ENCODE data around the gene GPR82.

Gene GPR82

GRCh38 chrX:41684940-41685339 lies 39.0 kb upstream of the GPR82 start:
- whole genome bisulfite sequencing (ENCODE audit: extremely low coverage, insufficient coverage, insufficient read length) = 100% methylated on average over 1 of the region's 2 CpGs
- no peak overlapping the region for H2BK120ac ChIP-seq (ENCODE audit: insufficient read depth, low read length, poor library complexity)

DNA sequence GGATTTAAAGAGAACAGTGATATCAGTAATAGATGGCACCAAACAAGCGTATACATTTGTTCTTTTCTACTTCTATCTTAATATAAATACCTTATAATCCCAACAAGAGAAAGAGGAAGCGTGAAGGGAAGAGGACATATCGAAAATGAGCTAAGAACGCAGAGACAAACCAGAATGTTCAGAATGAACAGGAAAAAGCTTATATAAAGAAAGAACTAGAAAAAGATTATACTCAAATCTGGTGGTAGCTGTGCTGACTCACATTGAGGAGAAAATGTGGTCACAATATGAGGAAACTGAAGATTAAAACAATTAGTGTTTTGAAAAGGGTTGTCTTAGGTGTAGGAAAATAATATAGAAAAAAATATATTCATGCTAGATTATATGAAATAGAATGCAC lies 37.2 kb upstream of the GPR82 start:
- WGBS (ENCODE audit: extremely low coverage, insufficient coverage, insufficient read length) = no CpG with 5 or more reads among the region's 4 CpGs
- Histone ChIP-seq H3K27me3 (ENCODE audit: insufficient read depth, low read length) (no peaks in the 10 kb centered on the region), H3K14ac (ENCODE audit: low read length) (no peak overlapping the region), H3K27ac (ENCODE audit: low read depth, low read length) (no peak overlapping the region), H2AFZ (ENCODE audit: insufficient read depth, low read length, poor library complexity) (no peak overlapping the region), H4K12ac (ENCODE audit: low read depth, low read length) (no peak overlapping the region), H3K4me3 (ENCODE audit: low read depth, low read length) (no peak overlapping the region), H3K4me2 (ENCODE audit: low read length) (no peak overlapping the region), H3K36me3 (ENCODE audit: control insufficient read depth in 1 of 2, insufficient read depth in 2 of 2, low read length in 2 of 2) (no peaks in the 10 kb centered on the region), H2BK120ac (ENCODE audit: insufficient read depth, low read length, poor library complexity) (no peak overlapping the region), H3K4ac (ENCODE audit: low read depth, low read length) (no peak overlapping the region), H3K79me1 (ENCODE audit: low read length) (no peaks in the 10 kb centered on the region), H4K8ac (ENCODE audit: low read depth, low read length) (no peak overlapping the region), H4K91ac (ENCODE audit: low read depth, low read length) (no peak overlapping the region), H3K9me3 (ENCODE audit: insufficient read depth, low read depth, low read length) (no peaks in the 10 kb centered on the region), H3K18ac (ENCODE audit: low read length) (no peak overlapping the region), H3K79me2 (ENCODE audit: control insufficient read depth, insufficient read depth, low read length, poor library complexity) (no peaks in the 10 kb centered on the region), H3K4me1 (ENCODE audit: control insufficient read depth in 1 of 2, insufficient read depth in 2 of 2, low read length in 2 of 2) (no peaks in the 10 kb centered on the region), H2BK12ac (ENCODE audit: low read length) (no peak overlapping the region), H3K9ac (ENCODE audit: low read length) (no peak overlapping the region), H3K23ac (ENCODE audit: low read length) (no peak overlapping the region), H2BK5ac (ENCODE audit: low read depth, low read length, poor library complexity) (no peak overlapping the region), H2AK5ac (ENCODE audit: low read length) (no peak overlapping the region)
- no peak for DNase-seq

More at GRCh38 chrX:41684940-41685339, 39.0 kb upstream of the GPR82 start:
- Histone ChIP-seq H3K18ac (ENCODE audit: low read length) (no peak overlapping the region), H3K79me2 (ENCODE audit: control insufficient read depth, insufficient read depth, low read length, poor library complexity) (no peaks in the 10 kb centered on the region), H3K27ac (ENCODE audit: low read depth, low read length) (no peak overlapping the region), H2AFZ (ENCODE audit: insufficient read depth, low read length, poor library complexity) (no peak overlapping the region), H3K27me3 (ENCODE audit: insufficient read depth, low read length) (no peaks in the 10 kb centered on the region), H4K8ac (ENCODE audit: low read depth, low read length) (no peak overlapping the region), H2BK12ac (ENCODE audit: low read length) (no peak overlapping the region), H3K14ac (ENCODE audit: low read length) (no peak overlapping the region), H4K91ac (ENCODE audit: low read depth, low read length) (no peak overlapping the region), H3K4ac (ENCODE audit: low read depth, low read length) (no peak overlapping the region), H3K36me3 (ENCODE audit: control insufficient read depth in 1 of 2, insufficient read depth in 2 of 2, low read length in 2 of 2) (no peaks in the 10 kb centered on the region), H2BK5ac (ENCODE audit: low read depth, low read length, poor library complexity) (no peak overlapping the region), H2AK5ac (ENCODE audit: low read length) (no peak overlapping the region), H3K23ac (ENCODE audit: low read length) (no peak overlapping the region), H3K9me3 (ENCODE audit: insufficient read depth, low read depth, low read length) (no peaks in the 10 kb centered on the region), H3K4me2 (ENCODE audit: low read length) (no peak overlapping the region), H3K79me1 (ENCODE audit: low read length) (no peaks in the 10 kb centered on the region), H4K12ac (ENCODE audit: low read depth, low read length) (no peak overlapping the region), H3K4me1 (ENCODE audit: control insufficient read depth in 1 of 2, insufficient read depth in 2 of 2, low read length in 2 of 2) (no peaks in the 10 kb centered on the region), H3K4me3 (ENCODE audit: low read depth, low read length) (no peak overlapping the region), H3K9ac (ENCODE audit: low read length) (no peak overlapping the region)
- DNase-seq = no peak

- H3K4ac ChIP-seq (ENCODE audit: low read depth, low read length) = no peak overlapping the region
- H3K79me1 ChIP-seq (ENCODE audit: low read length) = no peaks in the 10 kb centered on the region
- no peak overlapping the region for H4K8ac ChIP-seq (ENCODE audit: low read depth, low read length)
- H3K36me3 ChIP-seq (ENCODE audit: control insufficient read depth in 1 of 2, insufficient read depth in 2 of 2, low read length in 2 of 2) = no peaks in the 10 kb centered on the region
- no peak overlapping the region for H3K18ac ChIP-seq (ENCODE audit: low read length)
- H4K12ac ChIP-seq (ENCODE audit: low read depth, low read length) = no peak overlapping the region
- no peak overlapping the region for H3K23ac ChIP-seq (ENCODE audit: low read length)
- no peak for DNase-seq
- no peaks in the 10 kb centered on the region for H3K4me1 ChIP-seq (ENCODE audit: control insufficient read depth in 1 of 2, insufficient read depth in 2 of 2, low read length in 2 of 2)
- no peak overlapping the region for H2BK12ac ChIP-seq (ENCODE audit: low read length)
- no peak overlapping the region for H3K9ac ChIP-seq (ENCODE audit: low read length)
- H2AFZ ChIP-seq (ENCODE audit: insufficient read depth, low read length, poor library complexity) = no peak overlapping the region
- H2AK5ac ChIP-seq (ENCODE audit: low read length) = no peak overlapping the region
- H3K9me3 ChIP-seq (ENCODE audit: insufficient read depth, low read depth, low read length) = no peaks in the 10 kb centered on the region
- no peak overlapping the region for H3K27ac ChIP-seq (ENCODE audit: low read depth, low read length)
- H3K4me2 ChIP-seq (ENCODE audit: low read length) = no peak overlapping the region
- no peak overlapping the region for H2BK5ac ChIP-seq (ENCODE audit: low read depth, low read length, poor library complexity)
- WGBS (ENCODE audit: extremely low coverage, insufficient coverage, insufficient read length) = no CpG with 5 or more reads among the region's 2 CpGs
- H3K14ac ChIP-seq (ENCODE audit: low read length) = no peak overlapping the region
- H3K4me3 ChIP-seq (ENCODE audit: low read depth, low read length) = no peak overlapping the region
- H2BK120ac ChIP-seq (ENCODE audit: insufficient read depth, low read length, poor library complexity) = no peak overlapping the region
- no peaks in the 10 kb centered on the region for H3K79me2 ChIP-seq (ENCODE audit: control insufficient read depth, insufficient read depth, low read length, poor library complexity)
- no peak overlapping the region for H4K91ac ChIP-seq (ENCODE audit: low read depth, low read length)
- H3K27me3 ChIP-seq (ENCODE audit: insufficient read depth, low read length) = no peaks in the 10 kb centered on the region
These were observed 35.8 kb upstream of the GPR82 start for GRCh38 chrX:41688156-41688555.

- Histone ChIP-seq H3K9me3 (ENCODE audit: insufficient read depth, low read depth, low read length) (no peaks in the 10 kb centered on the region), H3K27me3 (ENCODE audit: insufficient read depth, low read length) (no peaks in the 10 kb centered on the region), H2BK5ac (ENCODE audit: low read depth, low read length, poor library complexity) (no peak within 1 kb of the TSS)
These were observed 35.1 kb upstream of the GPR82 start, which contains the start of gene GPR34 for GRCh38 chrX:41688835-41689234. TSS of gene GPR34 (plus strand) at chrX:41688973. CDS start at chrX:41695634, 6,661 bp downstream.

More at GRCh38 chrX:41688835-41689234, 35.1 kb upstream of the GPR82 start, which contains the start of gene GPR34:
- no peak within 1 kb of the TSS for H3K4ac ChIP-seq (ENCODE audit: low read depth, low read length)
- H3K4me3 ChIP-seq (ENCODE audit: low read depth, low read length) = no peak within 1 kb of the TSS
- no peaks in the 10 kb centered on the region for H3K36me3 ChIP-seq (ENCODE audit: control insufficient read depth in 1 of 2, insufficient read depth in 2 of 2, low read length in 2 of 2)
- H2AK5ac ChIP-seq (ENCODE audit: low read length) = no peak within 1 kb of the TSS
- no peak within 1 kb of the TSS for H4K8ac ChIP-seq (ENCODE audit: low read depth, low read length)
- no peak within 1 kb of the TSS for H3K18ac ChIP-seq (ENCODE audit: low read length)
- H2BK120ac ChIP-seq (ENCODE audit: insufficient read depth, low read length, poor library complexity) = no peak within 1 kb of the TSS
- no peak within 1 kb of the TSS for H3K9ac ChIP-seq (ENCODE audit: low read length)
- no peaks in the 10 kb centered on the region for H3K79me1 ChIP-seq (ENCODE audit: low read length)
- no CpG with 5 or more reads among the region's 8 CpGs for WGBS (ENCODE audit: extremely low coverage, insufficient coverage, insufficient read length)
- H3K79me2 ChIP-seq (ENCODE audit: control insufficient read depth, insufficient read depth, low read length, poor library complexity) = no peaks in the 10 kb centered on the region
- no peak within 1 kb of the TSS for H4K91ac ChIP-seq (ENCODE audit: low read depth, low read length)
- H3K4me2 ChIP-seq (ENCODE audit: low read length) = no peak within 1 kb of the TSS
- no peaks in the 10 kb centered on the region for H3K4me1 ChIP-seq (ENCODE audit: control insufficient read depth in 1 of 2, insufficient read depth in 2 of 2, low read length in 2 of 2)
- H3K23ac ChIP-seq (ENCODE audit: low read length) = no peak within 1 kb of the TSS
- H3K27ac ChIP-seq (ENCODE audit: low read depth, low read length) = no peak within 1 kb of the TSS
- no peak within 1 kb of the TSS for H2AFZ ChIP-seq (ENCODE audit: insufficient read depth, low read length, poor library complexity)
- DNase-seq = no peak
- no peak within 1 kb of the TSS for H4K12ac ChIP-seq (ENCODE audit: low read depth, low read length)
- no peak within 1 kb of the TSS for H2BK12ac ChIP-seq (ENCODE audit: low read length)
- H3K14ac ChIP-seq (ENCODE audit: low read length) = no peak within 1 kb of the TSS
